Measurements from ENCODE around the gene NYNRIN.

Gene NYNRIN

DNA sequence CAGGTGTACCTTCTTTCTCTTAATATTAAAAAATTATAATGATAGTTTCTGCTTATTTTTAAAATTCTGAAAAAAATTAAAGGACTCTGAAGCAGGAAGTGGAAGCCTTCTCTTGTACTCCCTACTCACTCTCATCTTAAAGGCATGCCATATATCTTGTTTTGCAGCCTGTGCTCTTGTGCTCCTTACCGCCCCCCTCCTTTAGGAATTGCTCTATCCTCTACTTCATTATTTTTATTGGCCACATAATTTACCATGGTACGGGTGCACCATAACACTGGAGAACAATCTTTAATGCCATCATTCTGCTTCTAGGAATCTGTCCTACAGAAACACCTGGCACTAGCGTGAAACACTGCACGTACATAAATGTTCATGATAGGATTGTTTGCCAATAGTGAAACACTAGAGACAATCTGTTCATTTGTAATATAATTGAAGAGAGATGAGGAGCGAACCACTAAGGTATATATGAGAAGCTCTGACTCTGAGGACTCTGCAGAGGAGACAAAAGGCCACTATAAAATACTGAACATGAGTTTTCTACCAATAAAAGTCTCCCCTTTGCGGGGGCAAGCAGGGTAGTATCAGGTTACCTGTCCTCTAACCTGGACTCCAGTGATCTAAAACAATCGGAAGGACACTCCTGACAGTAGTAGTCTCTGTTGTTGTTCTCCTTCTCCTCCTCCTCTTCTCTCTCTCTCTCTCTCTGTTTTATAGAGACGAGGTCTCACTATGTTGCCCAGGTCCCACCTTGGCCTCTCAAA, 6.3 kb upstream of the NYNRIN start:
- DNase-seq, result no peak

DNA sequence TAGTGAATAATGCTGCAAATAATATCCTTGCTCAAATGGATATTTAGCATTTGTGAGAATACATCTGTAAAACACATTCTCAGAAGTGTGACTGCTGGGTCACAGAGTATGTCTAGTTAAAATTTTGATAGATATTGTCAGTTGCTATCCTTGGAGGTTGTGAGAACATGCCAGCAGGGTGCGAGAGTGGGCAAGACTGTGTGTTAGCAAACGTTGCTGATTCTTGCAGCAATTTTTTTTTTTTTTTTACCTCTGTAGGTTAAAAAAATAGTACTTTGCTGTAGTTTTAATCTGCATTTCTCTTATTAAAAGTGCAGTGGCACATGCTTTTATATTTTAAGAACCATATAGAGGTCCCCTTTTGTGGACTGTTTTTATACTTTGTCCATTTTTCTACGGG, 4.5 kb upstream of the NYNRIN start:
- DNase-seq, result no peak

DNA sequence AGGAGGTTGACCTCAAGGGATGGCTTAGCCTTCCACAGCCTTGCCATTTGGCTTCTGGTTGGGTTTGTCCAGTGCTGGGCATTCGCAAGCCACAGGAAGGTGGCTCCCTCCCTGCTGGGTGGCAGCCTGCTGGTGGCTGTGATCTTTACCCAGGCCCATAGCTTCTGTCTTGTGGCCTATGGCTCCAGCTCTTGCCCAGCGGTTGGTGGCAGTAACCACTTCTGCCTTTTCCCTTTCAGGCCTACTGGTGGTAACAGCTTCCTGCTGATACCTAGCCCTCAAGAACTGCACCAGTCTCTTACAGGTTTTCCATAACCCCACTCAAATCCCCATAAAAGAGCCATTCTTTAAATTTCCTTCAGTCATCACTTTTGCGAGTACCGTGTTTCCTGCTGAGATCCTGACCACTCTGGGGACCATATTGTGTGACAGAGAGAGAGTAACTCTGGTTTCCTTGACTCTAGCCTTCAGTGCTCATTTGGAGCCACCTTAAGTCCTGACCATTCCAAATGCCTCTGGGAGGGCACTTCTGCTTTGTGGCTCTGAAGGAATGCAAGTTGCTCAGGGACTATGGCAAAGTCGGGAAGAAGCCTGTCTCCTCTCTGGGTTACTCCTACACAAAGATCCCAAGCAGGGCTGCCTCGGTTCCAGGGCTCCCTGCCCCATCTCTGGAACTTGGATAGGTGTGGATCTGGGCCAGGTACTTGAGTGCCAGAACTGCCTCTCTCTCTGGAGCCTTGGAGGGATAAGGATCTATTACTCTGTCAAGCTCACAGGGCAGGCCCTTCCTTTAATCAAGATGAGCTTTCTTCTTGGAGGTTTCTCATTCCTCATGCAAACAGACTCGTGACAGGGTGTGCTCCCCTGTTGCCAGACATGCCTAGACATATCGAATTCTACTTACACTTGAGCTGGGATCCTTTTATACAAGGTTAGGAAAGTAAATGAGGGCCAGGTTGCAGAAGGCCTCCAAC, 2.9 kb upstream of the NYNRIN start:
- DNase-seq, result no peak

DNA sequence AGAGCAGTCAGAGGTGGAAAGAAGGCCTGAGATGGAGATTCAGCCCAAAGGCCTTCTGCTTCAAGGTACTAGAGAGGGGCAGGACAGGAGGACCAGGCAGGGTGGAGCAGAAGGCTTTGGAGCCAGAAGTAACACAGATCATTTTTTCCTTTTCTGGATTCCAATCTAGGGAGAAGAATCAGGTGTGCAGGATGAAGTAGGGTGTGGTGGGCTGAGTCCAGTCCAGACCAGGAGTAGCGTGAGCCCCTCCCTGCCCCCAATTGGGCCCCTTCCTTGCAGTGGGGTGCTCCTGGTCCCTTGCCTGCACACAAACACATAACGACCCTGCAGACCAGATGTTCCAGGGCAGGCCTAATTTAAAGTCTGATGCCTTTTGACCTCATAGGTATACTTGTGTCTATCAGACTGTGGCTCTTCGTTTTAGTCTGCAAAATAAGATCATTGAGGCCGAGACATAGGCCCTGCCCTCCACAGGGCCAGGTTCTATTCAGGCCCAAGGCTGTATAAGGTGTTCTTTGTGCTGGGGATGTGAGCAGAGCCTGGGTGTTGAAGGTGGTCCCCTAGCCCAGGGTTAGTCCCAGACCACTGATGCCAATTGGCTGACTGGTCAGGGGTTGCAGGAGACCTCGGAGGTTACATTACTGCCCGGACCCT, 1.0 kb upstream of the NYNRIN start:
- no peak for DNase-seq

DNA sequence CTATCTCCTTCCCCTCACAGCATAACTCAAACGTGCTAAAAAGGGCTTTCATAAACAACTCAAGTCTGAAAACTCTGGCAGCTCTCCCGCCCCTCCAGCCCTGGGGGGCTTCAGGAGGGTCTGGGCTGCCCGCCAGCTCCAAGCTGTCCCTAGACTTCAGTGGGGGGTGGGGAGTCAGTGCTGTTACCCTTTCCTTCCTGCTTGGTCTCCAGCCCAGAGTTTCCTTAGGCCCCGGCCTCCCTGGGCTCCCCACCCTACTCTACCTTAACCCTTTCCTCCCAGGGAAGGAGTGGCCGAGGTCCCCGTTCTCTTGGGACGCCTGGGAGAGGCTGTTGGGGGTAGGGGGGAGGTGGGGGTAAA, 530 bp upstream of the NYNRIN start:
- no peak for DNase-seq

DNA sequence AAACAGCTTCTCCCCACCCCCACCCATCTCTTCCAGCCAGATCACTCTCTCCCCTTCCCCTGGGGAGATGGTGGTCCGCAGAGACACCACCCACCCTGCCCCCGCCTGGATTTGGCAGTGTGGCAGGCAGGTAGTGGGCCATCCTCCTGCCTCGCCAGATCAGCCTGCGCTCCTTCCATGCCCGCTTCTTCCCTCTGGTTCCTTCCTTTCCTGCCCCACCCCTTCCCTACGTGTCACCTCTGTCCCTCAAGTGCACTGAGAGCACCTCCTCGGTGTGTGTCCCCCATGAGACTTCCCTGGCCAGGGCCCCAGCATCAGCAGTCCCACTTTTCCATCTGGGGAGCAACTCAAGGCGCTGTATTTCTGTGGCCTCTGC, 632 bp downstream of the NYNRIN start:
- no peak for DNase-seq

DNA sequence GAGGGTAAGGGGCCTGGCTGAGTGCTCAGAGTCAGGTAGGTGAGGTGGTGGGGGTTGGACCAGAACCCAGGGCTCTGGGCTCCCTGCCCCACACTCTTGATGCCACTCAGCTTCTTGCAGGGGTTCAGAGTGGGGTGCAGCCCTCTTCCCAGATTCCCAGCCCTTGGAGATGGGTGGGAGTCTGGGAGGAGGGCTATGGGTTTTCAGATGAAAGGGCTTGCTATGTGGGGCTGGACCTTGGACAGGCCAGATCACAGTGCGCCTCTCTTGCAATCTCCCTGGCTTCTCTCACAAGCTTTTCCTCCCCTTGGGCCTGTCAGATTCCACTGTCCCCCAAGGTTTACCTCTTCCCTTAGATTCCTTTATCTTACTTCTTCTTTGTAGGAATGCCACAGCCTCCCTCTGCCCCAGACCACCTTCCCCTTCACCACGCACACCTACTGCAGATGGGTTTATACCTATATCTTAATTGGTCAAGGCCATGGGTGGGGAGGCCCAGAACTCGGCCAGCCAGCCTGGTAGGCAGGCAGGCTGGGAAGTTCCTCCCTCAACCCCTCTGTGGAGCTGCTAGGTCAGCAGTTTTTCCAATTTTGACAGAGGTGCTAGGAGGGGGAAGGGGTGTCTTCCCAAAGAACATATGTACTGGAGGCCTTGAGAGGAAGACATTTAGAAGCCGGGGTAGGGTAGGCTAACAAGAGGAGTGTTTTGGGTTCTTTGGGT, 1.4 kb downstream of the NYNRIN start:
- no peak for DNase-seq

DNA sequence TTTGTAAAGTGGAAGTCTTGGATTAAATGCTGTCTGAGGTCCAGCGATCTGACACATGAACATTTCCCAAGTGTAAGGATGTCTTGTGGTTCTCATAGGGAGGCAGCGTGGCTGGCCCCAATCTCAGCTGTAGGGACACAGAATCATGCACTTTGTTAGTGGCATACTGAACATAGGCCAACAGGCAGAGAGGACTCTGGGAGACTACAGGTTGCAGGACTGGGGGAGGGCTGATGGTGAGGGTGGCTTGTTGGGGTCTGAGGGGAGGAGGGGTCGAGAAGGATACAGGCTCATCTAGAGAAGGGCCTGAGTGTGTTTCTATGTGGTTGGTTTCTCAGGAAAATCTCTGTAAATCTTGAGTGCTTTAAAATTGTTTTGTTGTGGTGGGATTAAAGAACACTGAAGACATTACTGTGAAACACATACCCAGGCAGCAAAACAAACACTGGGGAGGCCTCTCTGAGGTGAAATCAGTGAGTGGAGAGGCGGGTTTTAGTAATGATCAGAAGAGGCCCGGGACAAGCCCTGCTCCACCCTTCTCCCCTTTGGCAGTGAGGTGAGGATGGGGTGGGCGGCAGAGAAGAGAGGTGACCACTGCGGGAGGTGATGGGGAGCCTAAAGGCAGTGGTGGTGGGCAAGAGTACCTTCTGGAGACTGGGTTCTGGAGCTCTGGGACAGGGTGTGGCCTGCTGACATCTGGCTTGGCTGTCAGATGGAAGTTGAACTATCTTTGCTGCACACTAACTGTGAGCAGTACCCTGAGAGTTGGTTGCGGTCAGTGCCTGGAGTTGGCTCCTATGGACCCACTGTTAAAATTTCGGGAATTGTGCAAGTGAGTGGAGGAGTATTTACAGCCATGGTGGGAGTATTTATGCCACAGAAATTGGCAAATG, 3.3 kb downstream of the NYNRIN start:
- DNase-seq, result no peak

DNA sequence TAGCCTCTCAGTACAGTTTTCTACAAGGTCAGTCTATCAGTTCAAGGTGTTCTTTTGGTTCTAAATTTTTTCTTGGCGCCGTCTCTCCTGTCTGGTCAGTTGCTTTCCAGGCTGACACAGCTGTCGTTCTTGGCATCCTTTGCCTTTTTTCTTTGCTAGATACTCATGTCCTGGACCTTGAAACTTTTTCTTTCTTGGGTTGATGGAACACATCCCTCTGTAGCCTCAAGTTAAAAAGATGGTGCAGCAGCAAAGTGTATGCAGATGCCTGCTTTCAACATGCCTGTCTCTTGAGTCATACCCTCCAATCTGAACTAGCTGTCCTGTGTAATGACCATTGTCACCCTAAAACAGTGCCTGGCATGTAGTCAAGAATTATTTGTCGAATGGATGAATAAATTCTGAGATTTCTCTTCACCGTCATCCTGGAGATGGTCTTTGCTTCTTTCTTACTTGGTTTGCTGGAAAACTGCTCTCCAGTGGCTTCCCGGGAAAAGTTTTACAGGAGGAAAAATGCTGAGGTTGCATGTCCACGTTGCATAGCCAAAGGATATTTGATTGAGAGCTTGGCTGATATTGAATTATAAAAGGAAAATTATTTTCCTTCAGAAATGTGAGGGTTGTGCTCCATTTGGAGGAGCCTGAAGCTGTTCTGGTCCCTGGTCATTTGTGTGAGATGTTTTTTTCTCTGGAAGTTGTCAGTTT, 4.6 kb downstream of the NYNRIN start:
- no peak for DNase-seq

DNA sequence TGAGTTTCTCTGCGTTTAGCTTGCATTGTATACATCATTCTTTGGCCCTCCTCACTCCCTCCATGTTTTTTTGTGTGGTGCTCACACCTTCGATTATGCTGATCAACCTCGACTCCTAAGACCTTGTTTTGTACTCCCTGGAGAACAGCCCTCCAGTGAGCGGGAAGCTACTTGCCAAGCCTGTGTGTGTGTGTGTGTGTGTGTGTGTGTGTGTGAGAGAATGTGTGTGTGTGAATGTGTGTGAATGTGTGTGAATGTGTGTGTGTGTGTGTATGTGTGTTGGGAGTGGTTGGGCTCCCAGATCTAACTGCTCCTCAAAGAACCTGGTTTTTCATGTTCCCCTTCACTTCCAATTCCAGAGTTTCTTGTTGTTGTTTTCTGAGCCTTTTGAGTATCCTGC, 6.0 kb downstream of the NYNRIN start:
- DNase-seq, result no peak

DNA sequence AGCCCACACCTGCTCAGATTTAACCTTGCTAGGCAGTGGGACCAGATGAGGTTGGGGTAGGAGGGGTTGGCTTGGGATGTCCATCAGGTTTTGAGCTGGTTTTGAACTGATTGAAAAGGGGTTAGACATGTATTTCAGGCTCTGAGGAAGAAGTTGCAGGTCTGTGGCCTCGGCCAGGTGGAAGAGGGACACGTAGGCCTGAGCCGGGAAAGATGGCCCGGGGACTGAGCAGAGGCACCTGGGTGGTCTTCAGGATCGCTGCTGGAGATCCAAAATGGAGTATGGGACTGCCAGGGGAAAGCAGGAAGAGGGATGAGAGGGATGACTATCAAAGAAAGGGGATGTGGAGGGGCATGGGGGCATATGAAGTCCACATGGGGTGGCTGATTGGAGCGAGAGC, 7.6 kb downstream of the NYNRIN start:
- no peak for DNase-seq

DNA sequence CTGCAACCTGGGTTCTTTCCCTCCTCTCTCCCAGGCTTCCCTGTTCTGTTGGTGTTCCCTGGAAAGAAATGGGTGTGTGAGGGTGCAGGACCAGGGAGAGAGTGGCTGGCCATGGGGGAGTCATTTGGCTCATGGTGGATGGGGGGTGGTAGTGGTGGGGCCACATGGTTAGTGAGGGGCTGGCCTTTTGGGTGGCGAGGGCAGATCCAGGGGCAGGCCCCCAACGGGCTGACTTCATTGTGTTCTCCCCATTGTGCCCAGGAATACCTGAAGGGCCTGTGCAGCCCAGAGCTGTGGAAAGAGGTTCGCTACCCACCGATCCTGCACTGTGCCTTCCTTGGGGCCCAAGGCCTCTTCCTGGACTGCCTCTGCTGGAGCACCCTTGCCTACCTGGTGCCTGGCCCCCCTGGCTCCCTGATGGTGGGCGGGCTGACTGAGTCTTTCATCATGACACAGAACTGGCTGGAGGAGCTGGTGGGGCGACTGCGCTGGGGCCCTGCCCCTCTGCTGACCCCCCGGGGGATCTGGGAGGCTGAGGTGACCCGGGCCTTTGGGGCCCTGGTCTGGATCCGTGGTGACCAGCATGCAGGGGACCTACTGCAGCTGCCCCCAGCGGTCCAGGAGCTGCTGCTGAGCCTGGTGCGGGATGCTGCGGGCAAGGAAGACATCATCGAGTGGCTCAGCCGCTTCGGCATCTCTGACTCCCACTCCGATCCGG, 9.0 kb downstream of the NYNRIN start:
- DNase-seq, result no peak

DNA sequence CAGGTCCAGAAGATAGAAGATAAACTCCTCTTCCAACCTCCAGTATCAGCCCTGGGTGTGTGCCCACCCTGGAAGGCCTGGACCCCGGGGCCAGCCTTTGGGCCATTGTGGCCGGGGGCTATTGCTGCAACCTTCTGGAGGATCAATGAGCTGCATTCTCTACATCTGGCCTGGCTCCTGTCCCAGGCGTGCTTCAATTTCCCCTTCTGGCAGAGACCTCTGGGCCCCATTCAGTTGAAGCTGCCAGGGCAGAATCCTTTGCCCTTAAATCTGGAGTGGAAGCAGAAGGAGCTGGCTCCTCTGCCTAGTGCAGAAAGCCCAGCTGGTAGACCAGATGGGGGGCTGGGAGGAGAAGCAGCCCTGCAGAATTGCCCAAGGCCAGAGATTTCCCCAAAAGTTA, 10.0 kb downstream of the NYNRIN start:
- no peak for DNase-seq

DNA sequence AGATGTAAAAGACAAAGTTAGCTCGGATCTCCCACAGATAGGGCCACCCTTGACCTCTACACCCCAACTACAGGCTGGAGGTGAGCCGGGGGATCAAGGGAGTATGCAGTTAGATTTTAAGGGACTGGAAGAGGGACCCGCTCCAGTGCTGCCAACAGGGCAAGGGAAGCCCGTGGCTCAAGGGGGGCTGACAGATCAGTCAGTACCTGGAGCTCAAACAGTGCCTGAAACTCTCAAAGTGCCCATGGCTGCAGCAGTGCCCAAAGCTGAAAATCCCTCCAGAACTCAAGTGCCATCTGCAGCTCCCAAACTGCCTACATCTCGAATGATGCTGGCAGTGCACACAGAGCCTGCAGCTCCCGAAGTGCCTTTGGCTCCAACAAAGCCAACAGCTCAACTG, 10.4 kb downstream of the NYNRIN start:
- no peak for DNase-seq

DNA sequence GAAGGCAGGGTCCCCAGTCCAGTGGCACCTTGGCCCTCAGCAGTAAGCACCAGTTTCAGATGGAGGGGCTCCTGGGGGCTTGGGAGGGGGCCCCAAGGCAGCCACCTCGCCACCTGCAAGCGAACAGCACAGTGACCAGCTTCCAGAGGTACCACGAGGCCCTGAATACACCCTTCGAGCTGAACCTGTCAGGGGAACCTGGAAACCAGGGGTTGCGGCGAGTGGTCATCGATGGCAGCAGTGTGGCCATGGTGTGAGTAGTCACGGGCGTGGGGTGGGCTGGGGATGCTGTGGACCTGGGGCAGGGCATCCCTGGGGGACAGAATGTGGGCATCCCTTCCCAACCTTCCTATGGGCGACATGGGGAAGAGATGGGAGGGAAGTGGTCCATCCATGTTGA, 11.2 kb downstream of the NYNRIN start:
- no peak for DNase-seq

DNA sequence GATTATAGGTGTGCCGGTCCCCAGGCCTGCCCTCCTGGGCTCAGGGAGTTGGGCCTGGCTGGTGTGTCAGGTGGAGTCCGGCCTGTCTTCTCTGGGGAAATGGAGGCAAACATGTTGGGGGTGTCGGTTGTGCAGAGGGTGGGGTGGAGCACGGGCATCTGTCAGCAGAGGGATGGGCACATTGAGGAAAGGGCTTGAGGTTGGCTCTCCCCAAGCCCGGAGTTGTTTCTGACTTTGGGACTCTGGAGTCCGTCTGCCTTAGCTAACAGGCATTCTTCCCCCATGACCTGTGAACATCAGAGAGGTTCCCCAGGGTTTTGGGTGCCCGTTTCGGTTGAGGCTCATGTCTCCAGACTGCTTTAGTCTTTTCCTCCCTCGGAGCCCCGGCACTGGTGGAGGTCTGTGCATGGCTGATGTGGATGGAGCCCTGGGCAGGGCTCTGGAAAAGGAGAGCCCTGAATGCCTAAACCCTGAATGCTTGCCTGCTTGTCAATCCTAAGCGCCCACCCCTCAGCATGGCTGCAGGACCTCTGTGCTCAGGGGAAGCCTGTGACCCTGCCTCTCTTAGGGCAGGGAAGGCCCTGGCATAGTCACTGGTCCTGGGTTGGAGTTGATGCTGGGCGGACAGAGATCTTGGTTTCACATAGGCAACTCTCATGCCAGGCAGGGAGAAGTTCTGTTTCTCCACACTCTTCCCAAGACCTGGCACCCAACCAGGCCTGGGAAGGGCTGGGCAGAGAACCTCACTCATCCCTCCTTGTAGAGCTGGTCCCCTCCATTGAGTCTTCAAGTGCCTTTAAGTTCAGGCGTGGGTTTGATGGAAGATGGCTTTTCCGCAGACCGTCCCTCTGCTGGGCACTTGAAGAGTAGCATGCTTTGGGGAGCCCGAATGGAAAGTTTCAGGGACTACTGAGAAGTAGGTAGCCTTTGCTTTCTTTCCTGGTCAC, 12.9 kb downstream of the NYNRIN start:
- peak in 1 of 2 experiments; percentile 38 for DNase-seq

DNA sequence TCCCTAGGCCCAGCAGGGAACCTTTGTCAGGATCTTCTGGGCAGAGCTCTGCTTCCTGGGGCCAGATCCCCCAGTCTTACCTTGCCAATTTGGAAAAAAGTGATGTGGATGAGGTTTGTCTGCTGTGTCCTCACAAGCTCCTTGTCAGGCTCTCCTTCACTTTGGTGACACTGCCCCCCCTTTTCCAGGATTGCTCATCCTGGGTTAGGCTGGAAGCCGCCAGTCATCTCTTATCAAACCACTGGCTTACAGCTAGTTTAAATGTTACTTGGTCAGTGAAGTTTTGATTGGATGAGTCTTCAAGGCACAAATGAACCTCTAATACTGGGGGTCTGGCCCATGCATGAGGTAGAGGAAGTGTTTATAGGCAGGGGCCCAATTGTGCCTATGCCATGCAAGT, 15.3 kb downstream of the NYNRIN start:
- no peak for DNase-seq

DNA sequence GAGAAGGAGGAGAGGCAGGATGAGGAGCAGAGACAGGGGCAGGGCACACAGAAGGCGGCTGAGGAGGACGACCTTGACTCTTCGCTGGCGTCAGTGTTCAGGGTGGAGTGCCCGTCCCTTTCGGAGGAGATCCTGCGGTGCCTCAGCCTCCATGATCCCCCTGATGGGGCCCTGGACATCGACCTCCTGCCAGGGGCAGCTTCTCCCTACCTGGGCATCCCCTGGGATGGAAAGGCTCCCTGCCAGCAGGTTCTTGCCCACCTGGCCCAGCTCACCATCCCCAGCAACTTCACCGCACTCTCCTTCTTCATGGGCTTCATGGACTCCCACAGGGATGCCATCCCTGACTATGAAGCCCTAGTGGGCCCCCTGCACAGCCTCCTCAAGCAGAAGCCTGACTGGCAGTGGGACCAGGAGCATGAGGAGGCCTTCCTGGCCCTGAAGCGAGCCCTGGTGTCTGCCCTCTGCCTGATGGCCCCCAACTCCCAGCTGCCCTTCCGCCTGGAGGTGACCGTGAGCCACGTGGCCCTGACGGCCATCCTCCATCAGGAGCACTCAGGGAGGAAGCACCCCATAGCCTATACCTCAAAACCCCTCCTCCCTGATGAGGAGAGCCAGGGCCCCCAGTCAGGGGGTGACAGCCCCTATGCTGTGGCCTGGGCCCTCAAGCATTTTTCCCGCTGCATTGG, 16.1 kb downstream of the NYNRIN start:
- DNase-seq, result no peak

Measured in activated CD4-positive, alpha-beta T cell treated with anti-CD3 and anti-CD28 coated beads, Interleukin-2, amount 50 U/mL, for 48 hours (primary cell).